ENCODE measurements around the gene GRAP2. TPM values are rescaled to one million over a fixed set of nuclear protein-coding genes. Genes with fewer than 3 reads are reported as not detected.

The GRAP2 gene
- total RNA-seq, 2 experiments from 2014 or later = 137 to 138 TPM

- Mint-ChIP-seq H3K27me3 (peaks cover 33% of the 10 kb centered on the region), H3K27ac (peak overlapping the region; percentile 75), H3K4me1 (peaks cover 17% of the 10 kb centered on the region), H3K9me3 (no peaks in the 10 kb centered on the region), H3K4me3 (no peak overlapping the region), H3K36me3 (ENCODE audit: low read depth) (no peaks in the 10 kb centered on the region)
- ChIA-PET CTCF (interaction anchor here (0.9 to 2.6 kb wide), 4 partner anchors 9 to 477 kb away, joined by 3 to 14 read pairs (median 10); partner anchors contain the start of gene RPS19BP1), POLR2A (no interaction called here)
- no peak for DNase-seq
Observed at GRCh38 chr22:40009292-40009774, 108.4 kb downstream of the GRAP2 start.

DNA sequence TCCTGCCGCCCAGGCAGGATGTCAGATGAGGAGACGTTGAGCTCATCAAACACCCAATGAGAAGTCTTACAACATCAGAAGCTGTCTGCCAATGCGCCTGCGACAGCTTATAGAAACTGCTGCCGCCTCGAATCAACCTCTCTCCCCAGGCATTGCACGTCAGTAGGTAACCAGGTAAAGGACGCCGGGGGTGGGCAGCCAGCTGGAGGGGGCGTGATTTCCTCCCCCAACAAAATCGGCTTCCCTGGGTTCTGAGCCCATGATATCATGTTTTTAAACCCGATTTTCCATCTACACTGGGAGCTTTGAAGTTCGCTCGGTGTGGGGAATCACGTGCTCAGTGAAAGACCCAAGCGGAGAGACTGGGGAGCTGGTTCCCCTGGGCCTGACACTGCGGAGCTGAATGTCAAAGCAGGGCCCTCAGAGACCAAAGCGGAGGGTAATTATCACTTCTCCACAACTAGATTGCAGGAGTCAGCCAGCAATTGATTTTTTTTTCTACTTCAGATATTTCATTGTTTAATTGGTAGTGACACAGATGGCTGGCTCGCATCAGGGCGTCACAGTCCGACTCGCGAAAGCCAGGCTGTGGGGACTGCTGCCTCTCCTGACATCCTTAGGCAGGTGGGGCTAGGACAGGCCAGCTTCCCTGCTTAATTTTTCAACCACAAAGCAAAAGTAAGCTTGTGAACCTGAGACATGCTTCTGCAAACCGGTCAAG, 109.2 kb downstream of the GRAP2 start:
- ChIA-PET CTCF (interaction anchor here (0.9 to 2.6 kb wide), 5 partner anchors 10 to 478 kb away, joined by 3 to 14 read pairs (median 10); partner anchors contain the start of gene RPS19BP1), POLR2A (no interaction called here)
- Mint-ChIP-seq H3K36me3 (ENCODE audit: low read depth) (no peaks in the 10 kb centered on the region), H3K4me3 (peak overlapping the region; percentile 39), H3K27ac (peak overlapping the region; percentile 75), H3K27me3 (peaks cover 33% of the 10 kb centered on the region), H3K4me1 (peaks cover 17% of the 10 kb centered on the region), H3K9me3 (no peaks in the 10 kb centered on the region)
- DNase-seq = peak; percentile 48

DNA sequence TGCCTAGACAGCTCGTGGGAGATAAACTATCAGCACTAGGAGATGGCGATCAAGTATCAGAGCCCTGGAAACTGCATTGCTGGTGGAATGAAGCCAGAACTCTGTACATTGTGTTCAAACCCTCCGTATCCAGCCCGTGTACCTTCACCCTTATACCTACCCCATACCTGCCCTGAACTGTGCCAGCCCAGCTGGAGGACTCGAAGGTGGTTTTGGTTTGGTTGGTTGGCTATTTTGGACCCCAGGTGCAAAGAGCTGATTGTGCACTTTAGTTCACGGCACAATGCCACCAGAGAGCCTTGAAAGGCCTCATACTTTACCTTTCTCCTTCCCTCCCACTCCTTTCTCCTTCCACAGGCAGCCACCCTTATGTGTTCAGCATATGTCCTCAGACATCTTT, 109.9 kb downstream of the GRAP2 start:
- H3K9me3 Mint-ChIP-seq = no peaks in the 10 kb centered on the region
- ChIA-PET POLR2A (no interaction called here), CTCF (interaction anchor here (1.0 to 2.4 kb wide), 3 partner anchors 11 to 14 kb away, joined by 3 to 14 read pairs (median 10); no protein-coding TSS in a partner anchor)
- no peak for DNase-seq
- no peaks in the 10 kb centered on the region for H3K36me3 Mint-ChIP-seq (ENCODE audit: low read depth)
- peaks cover 33% of the 10 kb centered on the region for H3K27me3 Mint-ChIP-seq
- H3K4me1 Mint-ChIP-seq = peaks cover 17% of the 10 kb centered on the region
- no peak overlapping the region for H3K27ac Mint-ChIP-seq
- no peak overlapping the region for H3K4me3 Mint-ChIP-seq

- Mint-ChIP-seq H3K4me1 (peaks cover 14% of the 10 kb centered on the region), H3K27ac (no peak overlapping the region), H3K9me3 (no peaks in the 10 kb centered on the region), H3K36me3 (ENCODE audit: low read depth) (no peaks in the 10 kb centered on the region), H3K4me3 (no peak overlapping the region), H3K27me3 (peaks cover 14% of the 10 kb centered on the region)
- POLR2A ChIA-PET = no interaction called here
- CTCF ChIA-PET = no interaction called here
- no peak for DNase-seq
Observed at GRCh38 chr22:40014667-40015248, 113.9 kb downstream of the GRAP2 start.

GRCh38 chr22:40015358-40015976, 114.6 kb downstream of the GRAP2 start:
- H3K9me3 Mint-ChIP-seq = no peaks in the 10 kb centered on the region

GRCh38 chr22:40018051-40018450, 117.2 kb downstream of the GRAP2 start:
- H3K9me3 Mint-ChIP-seq = no peaks in the 10 kb centered on the region
- H3K36me3 Mint-ChIP-seq (ENCODE audit: low read depth) = no peaks in the 10 kb centered on the region
- H3K27me3 Mint-ChIP-seq = peaks cover 4% of the 10 kb centered on the region
- no peak for DNase-seq
- H3K27ac Mint-ChIP-seq = peak overlapping the region; percentile 1
- CTCF ChIA-PET = interaction anchor here (1.0 to 1.6 kb wide), 2 partner anchors 18 to 27 kb away, joined by 3 to 5 read pairs; no protein-coding TSS in a partner anchor
- peaks cover 8% of the 10 kb centered on the region for H3K4me1 Mint-ChIP-seq
- H3K4me3 Mint-ChIP-seq = no peak overlapping the region
- POLR2A ChIA-PET = no interaction called here

More at GRCh38 chr22:40015358-40015976, 114.6 kb downstream of the GRAP2 start:
- Mint-ChIP-seq H3K36me3 (ENCODE audit: low read depth) (no peaks in the 10 kb centered on the region), H3K4me1 (peaks cover 8% of the 10 kb centered on the region), H3K27me3 (peaks cover 14% of the 10 kb centered on the region), H3K4me3 (no peak overlapping the region), H3K27ac (no peak overlapping the region)
- DNase-seq = no peak
- POLR2A ChIA-PET = no interaction called here
- CTCF ChIA-PET = interaction anchor here (0.9 to 2.5 kb wide), 3 partner anchors 9 to 481 kb away, joined by 3 to 9 read pairs (median 4); no protein-coding TSS in a partner anchor

DNA sequence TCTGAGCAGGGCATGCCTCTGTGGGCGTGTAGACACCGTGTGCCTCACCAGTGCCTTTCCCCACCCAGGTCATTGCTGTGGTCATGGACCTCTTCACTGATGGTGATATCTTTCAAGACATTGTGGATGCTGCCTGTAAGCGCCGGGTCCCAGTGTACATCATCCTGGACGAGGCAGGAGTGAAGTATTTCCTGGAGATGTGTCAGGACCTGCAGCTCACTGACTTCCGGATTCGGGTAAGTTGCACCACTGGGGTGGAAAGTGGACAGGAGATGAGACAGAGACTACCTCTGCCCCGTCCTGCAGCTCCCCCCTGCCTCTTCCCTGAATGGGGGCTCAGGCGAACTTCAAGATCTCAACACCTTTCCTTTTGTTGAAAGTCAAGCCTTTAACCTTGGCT, 118.2 kb downstream of the GRAP2 start:
- POLR2A ChIA-PET = no interaction called here
- CTCF ChIA-PET = interaction anchor here (0.7 to 1.6 kb wide), 2 partner anchors 381 to 485 kb away, joined by 3 to 6 read pairs; no protein-coding TSS in a partner anchor

DNA sequence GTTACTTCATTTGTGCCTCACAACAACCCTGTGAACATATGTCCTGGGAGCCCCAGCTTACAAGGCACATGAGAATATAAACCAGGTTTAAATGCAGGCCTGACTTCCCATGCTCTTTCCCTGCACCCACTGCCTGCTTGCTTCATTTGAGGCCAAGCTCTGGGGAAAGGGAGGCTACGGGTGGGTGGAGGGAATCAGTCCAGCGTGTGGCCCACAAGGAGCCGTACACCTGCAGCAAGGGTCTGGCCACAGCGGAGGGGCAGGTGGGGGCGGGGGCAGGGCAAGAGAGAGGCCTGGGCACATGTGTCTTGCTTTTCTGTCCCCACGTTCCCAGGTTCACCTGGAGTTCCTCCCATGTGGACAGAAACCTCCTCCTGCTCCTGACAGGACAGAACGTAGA, 120.1 kb downstream of the GRAP2 start:
- Mint-ChIP-seq H3K27me3 (no peaks in the 10 kb centered on the region), H3K4me1 (peaks cover 13% of the 10 kb centered on the region), H3K27ac (no peak overlapping the region), H3K4me3 (no peak overlapping the region), H3K36me3 (ENCODE audit: low read depth) (no peaks in the 10 kb centered on the region), H3K9me3 (no peaks in the 10 kb centered on the region)
- no peak for DNase-seq
- ChIA-PET POLR2A (no interaction called here), CTCF (interaction anchor here (1.4 to 4.6 kb wide), 3 partner anchors 19 to 486 kb away, joined by 3 to 57 read pairs (median 5); no protein-coding TSS in a partner anchor)

More for the DNA sequence above, 118.2 kb downstream of the GRAP2 start:
- H3K27ac Mint-ChIP-seq = no peak overlapping the region
- H3K9me3 Mint-ChIP-seq = no peaks in the 10 kb centered on the region
- no peaks in the 10 kb centered on the region for H3K36me3 Mint-ChIP-seq (ENCODE audit: low read depth)
- H3K4me3 Mint-ChIP-seq = no peak overlapping the region
- peaks cover 8% of the 10 kb centered on the region for H3K4me1 Mint-ChIP-seq
- no peaks in the 10 kb centered on the region for H3K27me3 Mint-ChIP-seq
- DNase-seq = no peak

DNA sequence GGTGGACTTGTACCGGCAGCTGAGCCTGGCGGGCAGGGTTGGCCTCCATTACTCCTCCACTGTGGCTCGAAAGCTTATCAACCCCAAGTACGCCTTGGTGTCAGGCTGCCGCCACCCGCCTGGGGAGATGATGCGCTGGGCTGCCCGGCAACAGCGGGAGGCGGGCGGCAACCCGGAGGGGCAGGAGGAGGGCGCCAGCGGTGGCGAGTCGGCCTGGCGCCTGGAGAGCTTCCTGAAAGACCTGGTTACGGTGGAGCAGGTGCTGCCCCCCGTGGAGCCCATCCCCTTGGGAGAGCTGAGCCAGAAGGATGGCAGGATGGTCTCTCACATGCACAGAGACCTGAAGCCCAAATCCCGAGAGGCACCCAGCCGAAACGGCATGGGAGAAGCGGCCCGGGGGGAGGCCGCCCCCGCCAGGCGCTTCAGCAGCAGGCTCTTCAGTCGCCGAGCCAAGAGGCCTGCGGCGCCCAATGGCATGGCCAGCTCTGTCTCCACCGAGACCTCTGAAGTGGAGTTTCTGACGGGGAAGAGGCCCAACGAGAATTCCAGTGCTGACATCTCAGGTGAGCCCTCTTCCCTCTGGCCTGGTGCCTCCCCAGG, 120.6 kb downstream of the GRAP2 start:
- H3K4me3 Mint-ChIP-seq = no peak overlapping the region
- no peak overlapping the region for H3K27ac Mint-ChIP-seq
- CTCF ChIA-PET = interaction anchor here (0.7 to 4.6 kb wide), 5 partner anchors 18 to 486 kb away, joined by 3 to 57 read pairs (median 3); no protein-coding TSS in a partner anchor
- peaks cover 13% of the 10 kb centered on the region for H3K4me1 Mint-ChIP-seq
- no peaks in the 10 kb centered on the region for H3K9me3 Mint-ChIP-seq
- DNase-seq = no peak
- POLR2A ChIA-PET = no interaction called here
- H3K36me3 Mint-ChIP-seq (ENCODE audit: low read depth) = no peaks in the 10 kb centered on the region
- H3K27me3 Mint-ChIP-seq = no peaks in the 10 kb centered on the region

DNA sequence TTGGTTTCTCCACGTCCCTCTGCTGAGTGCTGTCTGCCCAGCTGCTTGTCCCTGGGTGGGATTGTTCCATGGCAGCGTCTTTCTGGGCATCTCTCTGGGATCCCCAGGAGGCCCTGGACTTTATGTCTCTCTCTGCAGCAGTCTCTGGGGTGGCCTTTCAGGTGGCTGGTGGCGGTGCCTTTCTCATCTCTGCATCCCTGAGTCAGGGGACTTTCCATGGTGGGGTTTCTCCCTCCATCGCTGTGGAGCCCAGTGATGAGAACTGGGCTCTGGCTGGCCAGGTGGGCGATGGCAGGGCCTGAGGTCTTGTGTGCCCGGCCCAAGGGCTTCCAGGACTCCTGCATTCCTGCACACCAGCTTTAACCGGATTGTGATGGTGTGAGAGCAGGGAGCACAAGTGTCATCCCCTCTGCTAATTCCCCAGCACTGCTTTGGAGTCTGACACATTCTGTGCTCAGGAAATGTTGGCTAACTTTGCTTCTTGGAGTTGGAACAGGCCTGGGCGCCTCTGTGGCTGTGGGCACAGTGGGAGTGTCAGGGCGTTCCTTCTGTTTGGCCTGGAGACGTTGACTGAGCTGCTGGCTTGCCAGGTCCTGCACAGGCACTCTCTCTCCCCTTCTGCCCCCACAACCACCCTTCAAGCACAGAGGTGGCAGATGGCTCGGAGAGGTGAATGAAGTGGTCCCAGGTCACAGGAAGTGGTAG, 121.8 kb downstream of the GRAP2 start:
- Mint-ChIP-seq H3K36me3 (ENCODE audit: low read depth) (no peaks in the 10 kb centered on the region), H3K27ac (peak overlapping the region; percentile 36), H3K9me3 (no peaks in the 10 kb centered on the region), H3K27me3 (no peaks in the 10 kb centered on the region), H3K4me3 (no peak overlapping the region), H3K4me1 (peaks cover 8% of the 10 kb centered on the region)
- DNase-seq = no peak
- ChIA-PET POLR2A (no interaction called here), CTCF (interaction anchor here (1.1 to 4.6 kb wide), 4 partner anchors 13 to 487 kb away, joined by 3 to 57 read pairs (median 19); no protein-coding TSS in a partner anchor)

Data from activated CD4-positive, alpha-beta T cell treated with anti-CD3 and anti-CD28 coated beads, Interleukin-2, amount 10 ng/mL, durations not matched to agents 7 days and 5 days (primary cell).